Thymus (tissue), 11 donors: ENCODE measurements around the gene NEK7. TPM values are rescaled to one million over a fixed set of nuclear protein-coding genes. Genes with fewer than 3 reads are reported as not detected.
A peak's percentile ranks its signal among the peaks of the same experiment; 100 is the strongest.

Experiments
- DNase-seq, 9 donors: peaks; one replicate each; pipeline ENCODE4 v3.0.0-alpha.2; 2013; ENCODE audit warnings: low spot score in 9 of 9, low read depth in 6 of 9, missing footprints in 1 of 9
- H3K27ac ChIP-seq, 2 donors: one replicate each; pipeline ENCODE4 v1.5.1; 2013; ENCODE audit warnings: control low read depth in 1 of 2, low read depth in 1 of 2, low read length in 1 of 2, mild to moderate bottlenecking in 1 of 2, moderate library complexity in 1 of 2
- H3K27me3 ChIP-seq, 2 donors: one replicate each; pipeline ENCODE4 v1.5.1; 2013; ENCODE audit warnings: low read length in 1 of 2; ENCODE audit not compliant: control insufficient read depth in 2 of 2, insufficient read depth in 1 of 2
- H3K36me3 ChIP-seq, 2 donors: one replicate each; pipeline ENCODE4 v1.5.1; 2013; ENCODE audit warnings: low read length in 1 of 2, mild to moderate bottlenecking in 1 of 2, moderate library complexity in 1 of 2; ENCODE audit not compliant: control insufficient read depth in 2 of 2, insufficient read depth in 2 of 2
- H3K4me1 ChIP-seq, 2 donors: one replicate each; pipeline ENCODE4 v1.5.1; 2013; ENCODE audit warnings: low read length in 2 of 2; ENCODE audit not compliant: control insufficient read depth in 2 of 2, insufficient read depth in 2 of 2
- H3K4me3 ChIP-seq, 2 donors: one replicate each; pipeline ENCODE4 v1.5.1; 2013; ENCODE audit warnings: low read length in 2 of 2, control low read depth in 1 of 2, mild to moderate bottlenecking in 1 of 2
- H3K9me3 ChIP-seq, 2 donors: one replicate each; pipeline ENCODE4 v1.5.1; 2013; ENCODE audit warnings: low read length in 1 of 2, mild to moderate bottlenecking in 1 of 2; ENCODE audit not compliant: control insufficient read depth in 2 of 2, insufficient read depth in 1 of 2
- WGBS: extraction: QIAGEN DNeasy Blood & Tissue Kit; methylation state at CpG from one replicate; pipeline ENCODE4 v1.1.7; 2013; 5-methylcytosine and 5-hydroxymethylcytosine counted together
- polyA plus RNA-seq: library from polyadenylated mRNA; stranded (reverse); fragments of 200-250 nt; gene quantifications from one replicate; pipeline ENCODE4 v1.2.3, GENCODE V29; 2013
- total RNA-seq: library from RNA; stranded (reverse); fragments of 120-200 nt; gene quantifications from one replicate; pipeline ENCODE4 v1.2.4, GENCODE V29; 2013
- donor health status: healthy.

Gene NEK7
- total and polyA plus RNA-seq, 2 donors: 31.4 to 56.8 TPM

DNA sequence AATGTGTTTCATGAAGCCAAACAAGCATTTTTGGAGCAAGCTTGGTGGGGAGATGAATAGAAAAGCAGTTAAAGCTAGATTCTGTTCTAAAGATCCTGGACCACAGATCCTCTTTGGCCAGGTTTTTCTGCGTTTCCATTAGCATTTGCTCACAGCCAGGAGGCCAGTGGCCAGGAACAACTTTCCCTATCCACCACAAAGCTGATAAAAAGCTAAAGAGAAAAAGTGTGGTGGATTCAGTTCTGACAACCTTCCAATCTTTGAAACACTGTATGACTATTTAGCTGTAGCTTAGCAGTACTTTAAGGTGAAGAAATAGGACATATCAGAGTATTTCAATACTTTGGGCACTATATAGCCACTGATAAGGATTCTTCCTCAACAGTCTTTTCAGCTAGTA, 3.0 kb upstream of the NEK7 start:
- Histone ChIP-seq H3K4me3 (no peak overlapping the region), H3K4me1 (peaks cover 0 to 11% of the 10 kb centered on the region in 2 donors), H3K27me3 (no peaks in the 10 kb centered on the region), H3K27ac (no peak overlapping the region), H3K36me3 (no peaks in the 10 kb centered on the region), H3K9me3 (no peaks in the 10 kb centered on the region)
- WGBS: 90% methylated on average over 1 of the region's 1 CpG
- no peak for DNase-seq

DNA sequence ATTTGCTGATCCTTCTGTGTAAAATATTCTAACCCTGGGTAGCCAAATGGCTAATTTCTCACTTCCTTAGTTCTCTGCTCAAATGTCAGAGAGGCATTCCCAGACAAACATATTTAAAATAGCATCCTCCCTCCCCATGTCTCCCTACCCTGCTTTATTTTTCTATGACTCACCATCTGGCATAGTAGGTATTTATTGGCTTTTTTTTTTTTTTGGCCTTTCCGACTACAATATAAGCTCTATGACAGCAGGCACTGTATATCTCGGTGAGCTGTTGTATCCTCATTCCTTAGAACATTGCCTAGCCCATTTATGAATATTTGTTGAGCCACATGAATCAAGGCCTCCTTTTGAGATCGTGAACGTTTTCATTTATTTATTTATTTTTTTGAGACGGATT, 1.5 kb upstream of the NEK7 start:
- no peak for DNase-seq
- Histone ChIP-seq H3K4me1 (peaks cover 2 to 13% of the 10 kb centered on the region in 2 donors), H3K36me3 (no peaks in the 10 kb centered on the region), H3K4me3 (no peak overlapping the region), H3K27ac (no peak overlapping the region), H3K27me3 (no peaks in the 10 kb centered on the region), H3K9me3 (no peaks in the 10 kb centered on the region)
- WGBS: 97% methylated on average over 5 of the region's 5 CpGs

DNA sequence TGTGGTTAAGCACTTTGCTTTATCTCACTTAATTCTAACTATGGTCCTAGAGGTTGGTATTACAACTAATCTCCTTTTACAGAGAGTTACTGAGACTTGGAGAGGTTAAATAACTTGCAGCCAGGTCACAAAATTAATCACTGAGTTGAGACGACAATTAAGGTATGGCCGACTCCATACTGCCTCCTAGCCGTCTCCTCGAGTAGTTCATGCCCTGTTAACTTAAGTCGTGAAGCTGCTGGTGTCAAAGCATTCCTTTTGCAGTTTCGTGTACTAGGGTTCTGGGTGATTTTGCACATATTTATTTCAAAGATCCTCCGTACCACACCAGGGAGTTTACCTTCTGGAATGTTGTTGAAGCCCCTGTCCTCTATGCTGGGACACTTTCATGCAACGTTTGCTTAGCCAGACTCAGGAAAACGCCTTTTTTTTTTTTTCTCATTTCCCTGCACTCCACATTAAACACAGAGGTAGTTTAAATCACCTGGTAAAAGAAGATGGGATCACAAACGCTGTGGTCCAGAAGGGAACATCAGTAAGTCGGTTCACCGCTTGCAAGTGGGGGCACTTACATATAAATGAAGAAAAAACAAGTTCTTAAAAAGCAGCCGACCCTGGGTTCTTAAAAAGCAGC, 570 bp upstream of the NEK7 start:
- Histone ChIP-seq H3K27ac (peak overlapping the region; percentile 87 to 98), H3K4me1 (peaks cover 2 to 13% of the 10 kb centered on the region in 2 donors), H3K4me3 (peak overlapping the region; percentile 65 to 97), H3K9me3 (no peaks in the 10 kb centered on the region), H3K36me3 (no peaks in the 10 kb centered on the region), H3K27me3 (no peaks in the 10 kb centered on the region)
- peak; percentile 55 to 90 (median 76) for DNase-seq
- under 1% methylated on average over 13 of the region's 13 CpGs for WGBS

DNA sequence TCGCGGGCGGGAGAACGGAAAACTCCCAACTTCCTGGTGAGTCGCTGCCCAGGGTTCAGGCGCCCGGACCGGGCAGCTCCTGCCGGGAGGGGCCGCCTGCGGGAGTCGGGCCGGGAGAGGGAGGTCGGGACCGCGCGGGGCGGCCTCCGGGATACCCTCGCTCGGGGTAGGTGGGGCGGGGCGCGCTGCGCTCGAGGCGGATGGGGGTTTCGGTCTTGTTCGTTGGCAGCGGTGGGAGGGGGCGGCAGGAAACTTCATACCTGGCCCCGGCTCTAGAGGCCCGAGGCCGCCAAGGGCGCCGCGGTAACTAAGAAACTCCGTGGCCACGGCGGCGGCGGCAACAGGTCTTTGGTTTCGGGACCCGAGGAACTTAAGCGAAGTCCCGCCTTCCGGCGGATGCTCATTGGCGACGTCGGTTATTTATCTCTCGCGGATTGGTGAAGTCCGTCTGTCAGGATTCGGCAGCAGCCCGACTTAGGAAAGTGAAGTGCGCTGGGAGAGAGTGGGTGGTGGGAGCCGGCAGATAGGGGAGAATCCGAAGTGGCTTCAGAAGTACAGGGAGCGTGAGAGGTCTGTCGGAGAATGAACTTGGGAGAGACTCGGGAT, 546 bp downstream of the NEK7 start:
- DNase-seq: peak; percentile 75 to 94 (median 83)
- Histone ChIP-seq H3K27ac (peak overlapping the region; percentile 85 to 98), H3K9me3 (no peaks in the 10 kb centered on the region), H3K36me3 (no peaks in the 10 kb centered on the region), H3K27me3 (no peaks in the 10 kb centered on the region), H3K4me3 (peak overlapping the region; percentile 65 to 97), H3K4me1 (peaks cover 7 to 17% of the 10 kb centered on the region in 2 donors)
- WGBS: under 1% methylated on average over 62 of the region's 62 CpGs

DNA sequence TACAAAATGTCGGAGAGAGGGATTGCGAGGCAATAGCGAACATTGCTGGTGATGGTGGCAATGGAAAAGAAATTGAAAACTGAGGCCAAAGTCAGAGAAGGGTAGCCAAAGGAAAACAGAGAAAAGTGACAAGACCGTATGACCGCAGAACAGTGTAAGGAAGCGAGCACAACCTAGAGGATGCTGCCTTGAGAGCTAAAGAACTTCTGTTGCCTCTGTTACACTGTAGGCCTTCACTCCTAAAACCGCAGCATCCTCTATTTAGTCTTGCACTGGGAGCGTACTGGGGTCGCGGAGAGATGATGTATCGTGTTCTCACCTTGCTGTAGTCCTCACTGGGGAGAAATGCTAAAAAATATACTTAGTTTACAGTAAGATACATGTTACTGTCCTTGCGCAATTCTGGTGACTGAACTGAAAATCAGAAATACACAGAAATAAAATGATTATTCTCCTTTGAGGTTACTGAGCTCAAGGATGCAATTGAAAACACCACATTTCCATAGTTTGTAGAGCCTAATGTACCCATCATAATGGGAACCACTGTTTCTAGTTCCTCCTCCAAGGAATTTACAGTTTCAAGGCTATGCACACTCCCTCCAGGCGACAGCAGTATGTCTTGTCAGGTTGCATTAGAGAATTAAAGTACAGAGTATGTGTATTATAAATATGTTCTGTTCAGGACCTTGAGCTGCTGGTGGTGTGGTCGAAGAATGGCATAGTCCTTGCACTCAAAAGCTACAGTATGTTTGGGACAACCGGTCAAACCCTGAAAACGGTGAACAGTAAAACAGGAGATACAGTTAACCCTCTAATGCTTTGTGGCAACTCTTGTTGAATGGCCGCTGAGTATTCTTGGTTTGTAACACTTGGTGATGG, 1.3 kb downstream of the NEK7 start:
- 6% methylated on average over 17 of the region's 17 CpGs for WGBS
- Histone ChIP-seq H3K9me3 (no peaks in the 10 kb centered on the region), H3K27ac (peak overlapping the region; percentile 85 to 98), H3K27me3 (no peaks in the 10 kb centered on the region), H3K4me1 (peaks cover 7 to 21% of the 10 kb centered on the region in 2 donors), H3K36me3 (no peaks in the 10 kb centered on the region), H3K4me3 (peak overlapping the region; percentile 65 to 97)
- peak in 8 of 9 donors; percentile 29 to 76 (median 52) for DNase-seq

DNA sequence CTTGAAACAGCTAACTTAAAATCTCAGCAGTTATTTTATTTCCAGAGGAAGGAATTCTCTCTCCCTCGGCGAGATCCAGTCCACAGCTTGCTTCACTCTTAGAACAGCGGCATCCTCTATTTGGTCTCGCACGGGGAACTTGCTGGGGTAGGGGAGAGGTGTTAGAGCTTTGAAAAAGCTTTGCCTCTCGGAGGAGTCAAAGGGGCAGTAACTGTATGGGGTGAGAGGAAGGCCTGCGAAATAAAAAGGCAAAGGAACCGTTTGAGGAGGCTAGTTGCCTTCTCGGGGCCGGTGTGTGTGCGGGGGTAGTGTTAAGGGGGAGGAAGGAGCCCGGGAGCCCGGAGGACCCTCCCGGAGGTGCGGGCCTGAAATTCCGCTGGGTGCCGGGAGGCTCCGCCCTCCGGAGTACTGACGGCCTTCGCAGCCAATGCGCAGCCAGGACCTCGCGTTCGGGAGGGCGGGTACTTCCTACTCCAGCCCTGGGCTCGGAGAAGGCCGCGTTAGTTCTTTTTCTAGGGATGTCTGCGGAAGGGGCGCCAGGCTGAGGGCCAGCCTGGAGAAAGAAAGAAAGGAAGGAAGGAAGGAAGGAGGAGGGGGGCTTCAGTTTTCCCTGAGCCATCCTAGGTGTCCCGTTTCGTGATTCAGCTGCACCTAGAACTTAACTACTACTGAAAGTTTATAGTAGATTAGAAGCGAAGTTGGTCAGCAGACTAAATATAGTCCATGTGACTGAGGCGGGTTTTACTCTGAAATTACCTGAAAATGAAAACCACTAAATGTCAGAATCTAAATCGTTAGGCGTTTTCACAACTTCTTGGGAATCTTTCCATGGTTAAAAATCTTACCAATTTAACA, 2.2 kb downstream of the NEK7 start:
- peak overlapping the region; percentile 85 to 93 for H3K27ac ChIP-seq
- under 1% methylated on average over 37 of the region's 37 CpGs for WGBS
- peak overlapping the region; percentile 65 to 97 for H3K4me3 ChIP-seq
- no peaks in the 10 kb centered on the region for H3K9me3 ChIP-seq
- H3K36me3 ChIP-seq: no peaks in the 10 kb centered on the region
- peak; percentile 79 to 93 (median 84) for DNase-seq
- no peaks in the 10 kb centered on the region for H3K27me3 ChIP-seq
- H3K4me1 ChIP-seq: peaks cover 7 to 22% of the 10 kb centered on the region in 2 donors

DNA sequence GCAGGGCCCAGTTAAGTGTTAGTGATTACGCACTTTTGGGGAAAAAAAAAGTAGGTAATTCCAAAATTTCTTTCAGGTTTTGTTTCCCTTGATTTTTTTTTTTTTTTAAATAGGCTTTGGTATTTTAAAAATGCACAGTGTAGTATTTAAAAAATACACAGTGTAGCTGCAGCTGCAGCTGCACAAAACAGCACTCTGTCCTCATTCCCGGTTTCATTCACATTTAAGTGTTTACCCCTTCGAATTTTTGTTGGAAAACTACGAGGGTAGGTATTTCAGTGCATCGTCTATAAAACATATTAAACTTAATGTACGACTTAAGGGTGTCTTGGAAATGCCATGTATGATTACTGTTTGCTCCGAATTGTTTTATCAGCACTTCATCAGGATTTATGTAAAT, 3.4 kb downstream of the NEK7 start:
- no peak overlapping the region for H3K4me3 ChIP-seq
- H3K36me3 ChIP-seq: no peaks in the 10 kb centered on the region
- H3K27ac ChIP-seq: no peak overlapping the region
- no peaks in the 10 kb centered on the region for H3K9me3 ChIP-seq
- no peaks in the 10 kb centered on the region for H3K27me3 ChIP-seq
- WGBS: 91% methylated on average over 7 of the region's 7 CpGs
- no peak for DNase-seq
- peaks cover 7 to 24% of the 10 kb centered on the region in 2 donors for H3K4me1 ChIP-seq

DNA sequence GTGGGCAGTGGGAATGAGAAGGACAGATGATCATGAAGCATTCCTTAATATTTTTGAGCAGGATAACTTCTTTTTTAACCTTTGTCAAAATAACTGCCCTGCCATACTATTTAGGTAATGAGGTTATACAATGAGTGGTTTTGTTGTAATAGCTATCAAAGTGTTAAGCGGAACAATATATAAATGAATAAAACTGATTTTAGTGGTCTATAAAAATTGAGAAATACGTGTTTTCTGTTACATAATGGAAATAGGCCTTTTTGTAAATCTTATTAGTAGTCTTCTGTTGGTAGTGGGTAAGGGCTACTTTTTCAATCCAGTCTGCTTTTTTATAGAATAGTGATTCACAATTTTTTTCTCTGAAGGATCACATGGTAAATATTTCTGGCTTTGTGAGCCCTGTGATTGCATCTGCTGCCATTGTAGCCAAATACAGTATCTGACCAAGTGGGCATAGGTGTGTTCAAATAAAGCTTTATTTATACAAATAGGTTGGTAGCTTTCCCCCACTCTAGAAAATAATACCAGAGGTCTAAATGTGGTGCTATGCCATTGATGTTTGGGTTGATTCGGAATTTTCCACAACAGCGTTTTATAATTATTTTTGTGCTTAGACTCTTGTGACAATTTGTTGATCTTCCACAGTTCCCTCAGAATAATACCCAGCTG, 4.3 kb downstream of the NEK7 start:
- Histone ChIP-seq H3K36me3 (no peaks in the 10 kb centered on the region), H3K4me3 (no peak overlapping the region), H3K4me1 (peaks cover 11 to 32% of the 10 kb centered on the region in 2 donors), H3K27me3 (no peaks in the 10 kb centered on the region), H3K27ac (no peak overlapping the region), H3K9me3 (no peaks in the 10 kb centered on the region)
- 99% methylated on average over 4 of the region's 4 CpGs for WGBS
- no peak for DNase-seq
